SU-DHL-6 (cell line): ENCODE data around the gene DEFB116.
"Not testable (repeated sequence)": the region's sequence is repeated elsewhere in the genome, so short reads cannot be mapped to it uniquely, and the experiment has no call there.

Source experiments
- CTCF ChIP-seq: fragments of 200-600 bp; sonication (generic); IDR thresholded peaks from one replicate; pipeline ENCODE4 v1.5.1; 2017; ENCODE audit warnings: antibody characterized with exemption, mild to moderate bottlenecking, low read length, moderate library complexity; ENCODE audit not compliant: insufficient read depth, poor library complexity, severe bottlenecking
- EZH2phosphoT487 ChIP-seq: fragments of 200-600 bp; sonication (generic), shearing (Covaris generic); conservative IDR thresholded peaks from 2 replicates; pipeline ENCODE4 v1.6.1; 2018; ENCODE audit warnings: mild to moderate bottlenecking, antibody characterized with exemption, low read length, moderate library complexity, mixed read lengths

- TF ChIP-seq CTCF, EZH2phosphoT487: not testable (repeated sequence)
Observed at GRCh38 chr20:31284964-31285363, 23.4 kb downstream of the DEFB116 start.
